Measurements from ENCODE around the gene SP140. TPM values are rescaled to one million over a fixed set of nuclear protein-coding genes. Genes with fewer than 3 reads are reported as not detected.

SP140 gene
- total and polyA plus RNA-seq, 9 of the 15 experiments (the other 6 are each of a cell fraction or from before 2014, with no cell fraction given), result 0.04 to 1.1 (median 0.57) TPM; not detected in 1

- no TSS peak for BruUV-seq (replicated peaks)
- DNase-seq (ENCODE audit: extremely low read depth in 1 of 4, low spot score in 3 of 4), result no peak
- no peak for ATAC-seq
- Histone ChIP-seq H2AFZ (ENCODE audit: low read depth, low read length) (no peak overlapping the region), H3K4me1 (replicated peaks in 1 of 2; ENCODE audit: control insufficient read depth in 2 of 2, insufficient read depth in 2 of 2, low read length in 2 of 2) (no peaks in the 10 kb centered on the region), H3K36me3 (ENCODE audit: control insufficient read depth, insufficient read depth, low read length) (no peaks in the 10 kb centered on the region), H3K79me2 (ENCODE audit: control insufficient read depth, insufficient read depth, low read length) (no peaks in the 10 kb centered on the region), H4K20me1 (replicated peaks; ENCODE audit: control insufficient read depth, insufficient read depth, low read length) (no peaks in the 10 kb centered on the region), H3K27me3 (ENCODE audit: control insufficient read depth in 2 of 2, insufficient read depth in 2 of 2, low read length in 2 of 2) (peaks cover 0 to 5% of the 10 kb centered on the region in 2 experiments; a peak in 3 of 5 replicates), H3K9me3 (replicated peaks; ENCODE audit: control insufficient read depth, insufficient read depth, low read depth, low read length) (no peaks in the 10 kb centered on the region), H3K4me3 (no peak overlapping the region), H3K27ac (ENCODE audit: extremely low read depth, low read depth, low read length) (no peak overlapping the region), H3K9me1 (ENCODE audit: control insufficient read depth, insufficient read depth, low read length) (no peaks in the 10 kb centered on the region), H3K4me2 (ENCODE audit: insufficient read depth, low read length) (no peak overlapping the region), H3K9ac (ENCODE audit: insufficient read depth in 1 of 2, low read depth in 2 of 2, low read length in 2 of 2) (no peak overlapping the region)
- FAIRE-seq, result no peak
- ChIA-PET POLR2A (no interaction called here), CTCF (ENCODE audit: low intra/inter-chr PET ratio) (no interaction called here)
- in situ Hi-C loops (cut with MboI), result no loop called here
- intact Hi-C loops (cut with micrococcal nuclease), result no loop called here
- WGBS (ENCODE audit: insufficient coverage, low coverage, missing lambda C conversion rate), result 0% methylated on average over 2 of the region's 2 CpGs
- no peak for TF ChIP-seq DACH1 (IDR thresholded peaks at IDR 0.05; ENCODE audit: partially characterized antibody)
- TF ChIP-seq PREB (CRISPR knock-in tag; IDR thresholded peaks at IDR 0.05), result no peak
- no peak for TF ChIP-seq MEF2D (tag; conservative IDR thresholded peaks at IDR 0.05; ENCODE audit: low read depth)
- no peak for TF ChIP-seq ZNF407 (IDR thresholded peaks at IDR 0.05; ENCODE audit: low read depth)
- TF ChIP-seq SMARCA5 (IDR thresholded peaks at IDR 0.05), result no peak
Observed at GRCh38 chr2:230250231-230250630, 24.7 kb downstream of the SP140 start.
